Keratinocyte (primary cell): Measurements from ENCODE around the gene NUMBL. TPM values are rescaled to one million over a fixed set of nuclear protein-coding genes. Genes with fewer than 3 reads are reported as not detected.

Source experiments
- DNase-seq: peaks from one replicate; pipeline ENCODE4 v3.0.0-alpha.2; 2011; ENCODE audit warnings: low read depth, missing footprints, low spot score
- FAIRE-seq: peaks from 2 replicates; lab custom pipeline; 2011; peaks lifted over from hg19 to GRCh38; lab: Jason Lieb, UNC
- H2AFZ ChIP-seq: 2 replicates; pipeline ENCODE4 v1.6.0; 2012; ENCODE audit warnings: low read length, control low read depth, inconsistent platforms; ENCODE audit not compliant: control insufficient read depth
- H3K27ac ChIP-seq: 2 replicates; pipeline ENCODE4 v1.5.1; 2011; ENCODE audit warnings: low read length; ENCODE audit not compliant: control insufficient read depth, insufficient read depth
- H3K27me3 ChIP-seq: 3 replicates; pipeline ENCODE4 v1.6.0; 2011; ENCODE audit warnings: low read length; ENCODE audit not compliant: control insufficient read depth, insufficient read depth; ENCODE audit errors: extremely low read depth
- H3K36me3 ChIP-seq, 2 experiments: 2 replicates in 1 of 2; 3 replicates in 1 of 2; pipeline ENCODE4 v1.5.1; 2011; ENCODE audit warnings: low read length in 2 of 2, mild to moderate bottlenecking in 1 of 2; ENCODE audit not compliant: control insufficient read depth in 2 of 2, insufficient read depth in 2 of 2; ENCODE audit errors: extremely low read depth in 1 of 2
- H3K4me1 ChIP-seq: 3 replicates; pipeline ENCODE4 v1.5.1; 2011; ENCODE audit warnings: low read length; ENCODE audit not compliant: control insufficient read depth, insufficient read depth; ENCODE audit errors: extremely low read depth
- H3K4me2 ChIP-seq: 3 replicates; pipeline ENCODE4 v1.6.0; 2011; ENCODE audit warnings: low read depth, low read length; ENCODE audit not compliant: control insufficient read depth, insufficient read depth; ENCODE audit errors: extremely low read depth
- H3K4me3 ChIP-seq, 3 experiments: fragments of 200-600 bp in 1 of 3; sonication (generic) in 1 of 3; 2 replicates in 2 of 3; 3 replicates in 1 of 3; pipeline ENCODE4 v1.5.1; 2011 to 2016; ENCODE audit warnings: low read length in 3 of 3, mild to moderate bottlenecking in 3 of 3, control low read depth in 2 of 3, inconsistent platforms in 1 of 3, low read depth in 1 of 3, mixed read lengths in 1 of 3, mixed run types in 1 of 3, moderate library complexity in 1 of 3; ENCODE audit not compliant: control insufficient read depth in 2 of 3, insufficient read depth in 2 of 3; ENCODE audit errors: extremely low read depth in 1 of 3
- H3K79me2 ChIP-seq: 2 replicates; pipeline ENCODE4 v1.6.0; 2012; ENCODE audit warnings: low read length; ENCODE audit not compliant: control insufficient read depth, insufficient read depth
- H3K9ac ChIP-seq: 3 replicates; pipeline ENCODE4 v1.6.0; 2011; ENCODE audit warnings: low read length; ENCODE audit not compliant: control insufficient read depth, insufficient read depth; ENCODE audit errors: extremely low read depth
- H3K9me1 ChIP-seq: 3 replicates; pipeline ENCODE4 v1.6.0; 2011; ENCODE audit warnings: low read length; ENCODE audit not compliant: control insufficient read depth, insufficient read depth; ENCODE audit errors: extremely low read depth
- H3K9me3 ChIP-seq: 2 replicates; pipeline ENCODE4 v1.5.1; 2012; ENCODE audit warnings: low read depth, low read length; ENCODE audit not compliant: control insufficient read depth
- H4K20me1 ChIP-seq: 3 replicates; pipeline ENCODE4 v1.6.0; 2011; ENCODE audit warnings: low read length; ENCODE audit not compliant: control insufficient read depth, insufficient read depth; ENCODE audit errors: extremely low read depth
- EZH2 ChIP-seq: IDR thresholded peaks from one replicate; pipeline ENCODE4 v1.6.1; 2012; ENCODE audit warnings: inconsistent platforms, mild to moderate bottlenecking, low read length, moderate library complexity
- dilution Hi-C: fragments of 300-500 bp; cut with MboI; formaldehyde crosslinking; loops from one replicate; pipeline ENCODE4 v1.7.0; 2020; ENCODE audit warnings: low sequenced_read_pairs; ENCODE audit not compliant: extremely low pct_ligation_motif_present
- polyA plus RNA-seq, 5 experiments: library from polyadenylated mRNA; depleted of rRNA in 3 of 5; stranded (reverse) in 3 of 5; stranded (forward) in 1 of 5; unstranded in 1 of 5; fragments of >200 nt; gene quantifications; 1 replicate in 1 of 5; 2 replicates in 3 of 5; 3 replicates in 1 of 5; pipeline versions ENCODE4 v1.2.1 to v1.2.3, GENCODE V29; 2011 to 2012; ENCODE audit warnings: missing spikeins in 2 of 5, low read depth in 1 of 5, low replicate concordance in 1 of 5
- TF ChIP-seq, protein P1 (sequence below), 3 experiments: IDR thresholded peaks in 1 of 3; conservative IDR thresholded peaks in 1 of 3; optimal IDR thresholded peaks in 1 of 3; 2 replicates in 2 of 3; 3 replicates in 1 of 3; pipeline versions ENCODE3 to v1.5.1; 2011; ENCODE audit warnings: low read length in 3 of 3, mild to moderate bottlenecking in 3 of 3, moderate library complexity in 2 of 3, control low read depth in 1 of 3, inconsistent platforms in 1 of 3; ENCODE audit not compliant: insufficient read depth in 2 of 3; ENCODE audit errors: extremely low read depth in 1 of 3

Gene NUMBL
- polyA plus RNA-seq, 1 donor (not counting 4 experiments of a cell fraction or from before 2014, with no cell fraction given), result 5.7 TPM

DNA sequence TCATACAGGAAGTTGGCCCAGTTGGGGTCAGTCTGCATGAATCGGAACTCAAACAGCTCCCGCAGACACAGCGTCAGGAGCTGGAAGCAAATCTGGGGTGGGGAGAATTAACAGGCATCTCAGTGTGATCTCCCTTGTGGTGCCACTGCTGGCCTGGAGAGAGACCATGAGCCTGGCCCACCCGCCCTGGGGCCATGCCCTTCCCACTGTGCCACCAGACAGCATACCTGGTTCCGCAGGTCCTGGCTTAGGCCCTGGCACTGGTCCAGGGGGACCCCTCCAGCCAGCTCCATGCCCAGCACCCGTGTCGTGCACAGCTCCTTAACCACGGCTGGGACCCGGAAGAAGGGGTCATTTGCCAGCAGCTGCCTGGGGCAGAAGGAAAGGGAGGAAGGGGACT lies 9.6 kb upstream of the NUMBL start:
- H3K4me3 ChIP-seq, result no peak overlapping the region
- no peaks in the 10 kb centered on the region for H3K9me1 ChIP-seq
- H4K20me1 ChIP-seq, result no peaks in the 10 kb centered on the region
- no peak overlapping the region for H2AFZ ChIP-seq
- no peak overlapping the region for H3K9ac ChIP-seq
- peaks cover 15 to 20% of the 10 kb centered on the region in 2 experiments for H3K36me3 ChIP-seq
- DNase-seq, result no peak
- no peaks in the 10 kb centered on the region for H3K4me1 ChIP-seq
- dilution Hi-C loops, result no loop called here
- no peak overlapping the region for H3K27ac ChIP-seq
- H3K9me3 ChIP-seq, result no peaks in the 10 kb centered on the region
- no peaks in the 10 kb centered on the region for H3K27me3 ChIP-seq
- no peak for FAIRE-seq
- H3K79me2 ChIP-seq, result no peaks in the 10 kb centered on the region
- no peak overlapping the region for H3K4me2 ChIP-seq
- no peak for TF ChIP-seq EZH2
- TF ChIP-seq, protein P1, sequence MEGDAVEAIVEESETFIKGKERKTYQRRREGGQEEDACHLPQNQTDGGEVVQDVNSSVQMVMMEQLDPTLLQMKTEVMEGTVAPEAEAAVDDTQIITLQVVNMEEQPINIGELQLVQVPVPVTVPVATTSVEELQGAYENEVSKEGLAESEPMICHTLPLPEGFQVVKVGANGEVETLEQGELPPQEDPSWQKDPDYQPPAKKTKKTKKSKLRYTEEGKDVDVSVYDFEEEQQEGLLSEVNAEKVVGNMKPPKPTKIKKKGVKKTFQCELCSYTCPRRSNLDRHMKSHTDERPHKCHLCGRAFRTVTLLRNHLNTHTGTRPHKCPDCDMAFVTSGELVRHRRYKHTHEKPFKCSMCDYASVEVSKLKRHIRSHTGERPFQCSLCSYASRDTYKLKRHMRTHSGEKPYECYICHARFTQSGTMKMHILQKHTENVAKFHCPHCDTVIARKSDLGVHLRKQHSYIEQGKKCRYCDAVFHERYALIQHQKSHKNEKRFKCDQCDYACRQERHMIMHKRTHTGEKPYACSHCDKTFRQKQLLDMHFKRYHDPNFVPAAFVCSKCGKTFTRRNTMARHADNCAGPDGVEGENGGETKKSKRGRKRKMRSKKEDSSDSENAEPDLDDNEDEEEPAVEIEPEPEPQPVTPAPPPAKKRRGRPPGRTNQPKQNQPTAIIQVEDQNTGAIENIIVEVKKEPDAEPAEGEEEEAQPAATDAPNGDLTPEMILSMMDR (optimal IDR thresholded peaks at IDR 0.05 in 1 of 3, IDR thresholded peaks at IDR 0.05 in 1 of 3, conservative IDR thresholded peaks at IDR 0.05 in 1 of 3; ENCODE audit: extremely low read depth in 1 of 3, insufficient read depth in 2 of 3, low read length in 3 of 3), result no peak

- H3K4me1 ChIP-seq, result no peaks in the 10 kb centered on the region
- no peaks in the 10 kb centered on the region for H4K20me1 ChIP-seq
- no peak overlapping the region for H2AFZ ChIP-seq
- H3K79me2 ChIP-seq, result no peaks in the 10 kb centered on the region
- H3K27me3 ChIP-seq, result no peaks in the 10 kb centered on the region
- no peak for FAIRE-seq
- no peak overlapping the region for H3K4me2 ChIP-seq
- H3K9me3 ChIP-seq, result no peaks in the 10 kb centered on the region
- no peak overlapping the region for H3K9ac ChIP-seq
- dilution Hi-C loops, result no loop called here
- no peak overlapping the region for H3K4me3 ChIP-seq
- TF ChIP-seq, protein P1 (optimal IDR thresholded peaks at IDR 0.05 in 1 of 3, IDR thresholded peaks at IDR 0.05 in 1 of 3, conservative IDR thresholded peaks at IDR 0.05 in 1 of 3; ENCODE audit: extremely low read depth in 1 of 3, insufficient read depth in 2 of 3, low read length in 3 of 3), result no peak
- no peak for TF ChIP-seq EZH2
- no peak overlapping the region for H3K27ac ChIP-seq
- H3K9me1 ChIP-seq, result no peaks in the 10 kb centered on the region
- no peak for DNase-seq
- H3K36me3 ChIP-seq, result peaks cover 15% of the 10 kb centered on the region in 2 experiments
These were observed 6.6 kb upstream of the NUMBL start for GRCh38 chr19:40697007-40697406.
